Activated naive CD8-positive, alpha-beta T cell (primary cell): Measurements from ENCODE around the gene NR1D2.
"Not testable (repeated sequence)": the region's sequence is repeated elsewhere in the genome, so short reads cannot be mapped to it uniquely, and the experiment has no call there.

Experiments
- H3K27ac Mint-ChIP-seq: one replicate; pipeline ENCODE4 v1.8.0; 2021; ENCODE audit warnings: mixed read lengths
- H3K27me3 Mint-ChIP-seq: one replicate; pipeline ENCODE4 v1.8.0; 2021; ENCODE audit warnings: mixed read lengths
- H3K36me3 Mint-ChIP-seq: one replicate; pipeline ENCODE4 v1.8.0; 2021; ENCODE audit warnings: mixed read lengths
- H3K4me1 Mint-ChIP-seq: one replicate; pipeline ENCODE4 v1.8.0; 2021; ENCODE audit warnings: low read depth, mixed read lengths
- H3K4me3 Mint-ChIP-seq: one replicate; pipeline ENCODE4 v1.8.0; 2021; ENCODE audit warnings: mild to moderate bottlenecking, mixed read lengths
- H3K9me3 Mint-ChIP-seq: one replicate; pipeline ENCODE4 v1.8.0; 2021; ENCODE audit warnings: low read depth, mixed read lengths

The NR1D2 gene

DNA sequence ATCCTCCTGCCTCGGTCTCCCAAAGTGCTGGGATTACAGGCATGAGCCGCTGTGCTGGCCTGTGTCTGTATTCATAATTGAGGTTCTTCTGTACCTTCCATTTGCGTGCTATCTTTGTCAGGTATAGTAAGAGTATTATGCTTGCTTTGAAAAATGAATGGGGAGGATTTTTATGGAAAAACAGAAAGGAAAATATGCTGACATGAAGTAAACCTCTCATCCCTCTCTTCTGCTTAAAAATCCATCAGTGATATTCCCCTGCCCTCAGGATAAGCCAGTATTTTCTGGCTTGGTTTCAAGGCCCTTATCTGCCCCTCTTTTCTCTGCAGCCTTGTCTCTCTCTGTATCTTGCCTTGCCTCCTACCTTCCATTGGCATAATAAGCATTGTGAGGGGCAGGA is 80.7 kb downstream of the NR1D2 start:
- Mint-ChIP-seq H3K9me3 (no peaks in the 10 kb centered on the region), H3K27ac (no peak overlapping the region), H3K36me3 (no peaks in the 10 kb centered on the region), H3K27me3 (no peaks in the 10 kb centered on the region), H3K4me3 (no peak overlapping the region), H3K4me1 (no peaks in the 10 kb centered on the region)

DNA sequence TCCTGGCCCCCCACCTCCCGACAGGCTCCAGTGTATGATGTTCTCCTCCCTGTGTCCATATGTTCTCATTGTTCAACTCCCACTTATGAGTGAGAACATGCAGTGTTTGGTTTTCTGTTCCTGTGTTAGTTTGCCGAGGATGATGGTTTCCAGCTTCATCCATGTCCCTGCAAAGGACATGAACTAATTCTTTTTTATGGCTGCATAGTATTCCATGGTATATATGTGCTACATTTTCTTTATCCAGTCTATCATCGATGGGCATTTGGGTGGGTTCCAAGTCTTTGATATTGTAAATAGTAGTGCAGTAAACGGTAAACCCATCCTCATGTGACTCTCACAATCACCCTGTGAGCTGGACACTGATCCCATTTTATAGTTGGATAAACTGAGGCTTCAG is 81.6 kb downstream of the NR1D2 start:
- H3K4me3 Mint-ChIP-seq, H3K9me3 Mint-ChIP-seq, H3K27me3 Mint-ChIP-seq, H3K36me3 Mint-ChIP-seq, H3K4me1 Mint-ChIP-seq, H3K27ac Mint-ChIP-seq: not testable (repeated sequence)

DNA sequence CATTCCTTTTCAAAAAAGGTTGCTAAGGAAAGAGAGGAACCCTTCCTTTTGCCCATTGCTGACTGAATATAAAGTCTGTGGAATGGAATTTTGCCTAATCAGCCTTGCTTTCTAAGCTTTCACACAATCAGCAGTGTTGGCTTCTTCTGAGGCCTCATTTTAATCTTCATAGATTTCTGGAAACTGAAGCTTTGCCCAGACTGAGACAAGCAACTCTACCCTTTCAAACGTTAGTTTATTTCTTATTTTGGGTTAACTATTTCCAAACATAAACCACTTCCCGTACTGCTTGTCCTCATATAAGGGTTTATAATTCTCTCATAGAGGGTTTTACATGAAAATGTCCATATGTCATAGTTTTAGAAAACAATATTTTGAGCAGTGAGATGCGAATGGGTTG is 82.9 kb downstream of the NR1D2 start:
- no peaks in the 10 kb centered on the region for H3K4me1 Mint-ChIP-seq
- no peaks in the 10 kb centered on the region for H3K27me3 Mint-ChIP-seq
- H3K27ac Mint-ChIP-seq: no peak overlapping the region
- H3K4me3 Mint-ChIP-seq: no peak overlapping the region
- peaks cover 5% of the 10 kb centered on the region for H3K9me3 Mint-ChIP-seq
- H3K36me3 Mint-ChIP-seq: no peaks in the 10 kb centered on the region
